Activated T-helper 2 cell treated with anti-CD3 and anti-CD28 coated beads, Interferon-gamma antibody, Interleukin-2, Interleukin-4, amounts not matched to agents 10 μg/mL and 5 μg/mL and 100 μg/mL, durations not matched to agents 14 hours and 24 hours and 36 hours (primary cell): Measurements from ENCODE around the gene PCP2. TPM values are rescaled to one million over a fixed set of nuclear protein-coding genes. Genes with fewer than 3 reads are reported as not detected.
A peak's percentile ranks its signal among the peaks of the same experiment; 100 is the strongest.

Experiments
- DNase-seq: peaks from one replicate; pipeline ENCODE4 v3.0.0; 2021; ENCODE audit warnings: low spot score
- H3K27ac Mint-ChIP-seq: one replicate; pipeline ENCODE4 v1.8.0; 2021; ENCODE audit warnings: mixed read lengths
- H3K27me3 Mint-ChIP-seq: one replicate; pipeline ENCODE4 v1.8.0; 2021; ENCODE audit warnings: low read depth, mixed read lengths
- H3K36me3 Mint-ChIP-seq: one replicate; pipeline ENCODE4 v1.8.0; 2021; ENCODE audit warnings: low read depth, mixed read lengths
- H3K4me1 Mint-ChIP-seq: one replicate; pipeline ENCODE4 v1.8.0; 2021; ENCODE audit warnings: low read depth, mixed read lengths
- H3K4me3 Mint-ChIP-seq: one replicate; pipeline ENCODE4 v1.8.0; 2021; ENCODE audit warnings: low read depth, mild to moderate bottlenecking, moderate library complexity, mixed read lengths
- H3K9me3 Mint-ChIP-seq: one replicate; pipeline ENCODE4 v1.8.0; 2021; ENCODE audit warnings: mixed read lengths
- intact Hi-C: fragments of 100-400 bp; cut with micrococcal nuclease; formaldehyde crosslinking; loops from one replicate; pipeline ENCODE4 v1.15.1; 2023
- total RNA-seq: library from RNA; stranded (reverse); gene quantifications from 2 replicates; pipeline ENCODE4 v1.2.3, GENCODE V29; 2022

PCP2 gene
- 1.2 and 1.6 TPM in 2 replicates for total RNA-seq

DNA sequence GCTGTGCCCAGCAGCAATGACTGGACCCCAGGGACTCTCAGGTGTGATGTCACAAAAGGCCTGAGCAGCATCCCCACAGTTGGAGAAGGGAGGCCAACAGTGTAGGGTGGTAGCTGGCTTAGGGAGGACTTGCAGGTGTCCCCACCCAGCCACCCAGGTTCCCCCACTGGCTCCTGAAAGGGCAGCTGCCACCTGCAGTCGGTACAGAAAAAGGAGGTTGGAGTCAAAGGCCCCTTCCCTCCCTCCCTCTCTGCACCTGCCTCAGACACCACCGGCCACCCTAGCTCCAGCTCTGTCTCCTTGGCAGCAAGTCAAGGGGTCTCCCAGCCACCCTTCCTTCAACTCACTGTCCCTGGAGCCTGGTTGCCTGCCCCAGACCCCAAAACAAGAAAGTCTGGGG lies at the start of gene PCP2:
TSS of gene PCP2 (minus strand) at position 22 of the 400 bp plus-strand sequence. CDS start 262 bp downstream, outside the sequence.
- Mint-ChIP-seq H3K36me3 (peaks cover 10% of the 10 kb centered on the region), H3K9me3 (no peaks in the 10 kb centered on the region), H3K27me3 (no peaks in the 10 kb centered on the region), H3K4me1 (peaks cover 18% of the 10 kb centered on the region), H3K27ac (no peak within 1 kb of the TSS), H3K4me3 (no peak within 1 kb of the TSS)
- DNase-seq = no peak
- intact Hi-C loops = no loop called here

GRCh38 chr19:7682175-7682855 lies 48.8 kb upstream of the PCP2 start:
- Mint-ChIP-seq H3K4me1 (peaks cover 29% of the 10 kb centered on the region), H3K27me3 (peaks cover 14% of the 10 kb centered on the region), H3K27ac (no peak overlapping the region), H3K4me3 (peak overlapping the region; percentile 90), H3K9me3 (no peaks in the 10 kb centered on the region), H3K36me3 (peaks cover 14% of the 10 kb centered on the region)
- no peak for DNase-seq
- intact Hi-C loops = no loop called here

DNA sequence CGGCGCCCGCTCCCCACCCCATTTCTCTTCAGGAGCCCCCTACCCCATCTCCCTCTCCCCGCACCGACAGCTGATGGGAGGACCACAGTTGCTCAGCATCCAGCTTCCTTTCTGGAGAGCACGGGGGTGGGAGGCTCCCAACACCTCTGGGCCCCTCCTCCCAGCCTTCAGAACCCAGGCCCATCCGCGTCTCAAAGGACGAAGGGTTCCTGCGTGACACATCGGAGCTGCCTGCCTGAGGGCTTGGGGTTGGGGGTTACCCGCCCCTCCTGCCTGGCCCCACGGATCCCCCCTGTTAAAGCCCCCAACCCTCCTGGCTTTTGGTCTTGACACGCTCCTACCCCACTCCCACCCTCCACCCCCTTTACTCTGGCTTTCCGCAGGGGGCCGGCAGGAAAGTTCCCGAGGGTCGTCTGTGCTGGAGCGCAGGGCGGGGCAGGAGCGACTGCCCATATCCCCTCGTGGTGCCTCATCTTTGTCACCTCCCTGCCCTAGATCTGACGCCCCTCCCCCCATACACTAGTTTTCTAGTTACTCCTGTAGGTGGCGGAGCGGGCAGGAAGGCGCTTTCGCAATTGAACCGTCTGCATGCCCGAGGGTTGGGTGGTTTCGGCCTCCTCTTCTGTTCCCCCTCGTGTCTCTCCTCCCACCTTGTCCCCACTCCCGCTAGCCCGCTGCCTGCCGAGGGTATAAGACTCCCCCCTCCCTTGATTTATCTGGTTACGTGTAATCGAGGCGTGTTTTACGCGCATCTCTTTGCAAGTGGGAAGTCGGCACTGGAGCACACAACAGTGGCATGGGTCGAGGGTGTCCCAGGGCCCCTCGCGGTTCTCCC lies 48.0 kb upstream of the PCP2 start:
- Mint-ChIP-seq H3K4me1 (peaks cover 34% of the 10 kb centered on the region), H3K4me3 (peak overlapping the region; percentile 90), H3K27ac (peak overlapping the region; percentile 93), H3K9me3 (no peaks in the 10 kb centered on the region), H3K36me3 (peaks cover 14% of the 10 kb centered on the region), H3K27me3 (peaks cover 21% of the 10 kb centered on the region)
- intact Hi-C loops = loop anchor here (1.0 to 2.0 kb wide), 2 partner anchors 53 to 118 kb away; partner anchors contain the start of genes PET100 and XAB2
- DNase-seq = peak; percentile 75

- intact Hi-C loops = loop anchor here (1.0 to 2.0 kb wide), 3 partner anchors 28 to 119 kb away; partner anchors contain the start of genes PET100 and XAB2
- Mint-ChIP-seq H3K36me3 (peaks cover 14% of the 10 kb centered on the region), H3K9me3 (no peaks in the 10 kb centered on the region), H3K27ac (peak within 1 kb of the TSS; percentile 93), H3K27me3 (peaks cover 24% of the 10 kb centered on the region), H3K4me3 (peak within 1 kb of the TSS; percentile 90), H3K4me1 (peaks cover 39% of the 10 kb centered on the region)
- peak; percentile 84 for DNase-seq
Measured at GRCh38 chr19:7680606-7681339, 47.3 kb upstream of the PCP2 start, which contains the start of gene TRAPPC5. TSS of gene TRAPPC5 (plus strand) at chr19:7680833. CDS start at chr19:7682254, 1,421 bp downstream.

DNA sequence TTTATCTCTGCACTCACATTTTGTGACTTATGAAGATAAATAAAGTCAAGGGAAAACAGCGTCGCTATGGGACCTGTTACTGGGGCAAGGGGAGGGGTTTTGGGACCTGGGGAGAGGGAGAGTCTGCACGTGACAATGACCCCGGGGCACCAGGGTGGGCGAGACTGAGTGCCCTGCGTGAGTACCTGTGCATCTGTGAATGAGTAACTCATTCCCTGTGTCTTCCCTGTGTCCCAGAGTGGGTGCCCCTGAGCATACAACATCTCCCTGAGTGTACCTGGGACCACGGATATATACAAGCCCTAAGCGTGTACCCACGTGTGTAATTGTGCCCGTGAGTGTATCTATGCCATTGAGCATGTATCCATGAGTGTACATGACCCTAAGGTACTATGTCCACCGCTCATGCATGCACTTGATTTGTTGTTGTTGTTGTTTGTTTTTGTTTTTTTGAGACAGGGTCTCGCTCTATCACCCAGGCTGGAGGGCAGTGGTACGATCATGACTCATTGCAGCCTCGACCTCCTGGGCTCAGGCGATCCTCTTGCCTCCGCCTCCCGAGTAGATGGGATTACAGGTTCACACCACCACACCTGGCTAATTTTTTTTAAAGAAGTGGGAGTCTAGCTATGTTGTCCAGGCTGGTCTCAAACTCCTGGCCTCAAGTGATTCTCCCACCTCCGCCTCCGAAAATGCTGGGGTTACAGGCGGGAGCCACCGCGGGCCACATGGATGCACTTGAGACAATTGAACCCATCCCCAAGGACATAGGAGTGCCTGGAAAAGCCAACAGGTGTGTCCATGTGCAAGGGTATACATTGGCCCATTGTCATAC lies 46.5 kb upstream of the PCP2 start:
- H3K4me1 Mint-ChIP-seq = peaks cover 40% of the 10 kb centered on the region
- H3K36me3 Mint-ChIP-seq = peaks cover 10% of the 10 kb centered on the region
- H3K27ac Mint-ChIP-seq = peak overlapping the region; percentile 55
- peaks cover 25% of the 10 kb centered on the region for H3K27me3 Mint-ChIP-seq
- no peak for DNase-seq
- peak overlapping the region; percentile 47 for H3K4me3 Mint-ChIP-seq
- intact Hi-C loops = loop anchor here (1.0 to 2.0 kb wide), 3 partner anchors 28 to 112 kb away; partner anchors contain the start of genes PET100 and XAB2
- H3K9me3 Mint-ChIP-seq = no peaks in the 10 kb centered on the region

GRCh38 chr19:7678971-7679751 lies 45.6 kb upstream of the PCP2 start:
- Mint-ChIP-seq H3K27me3 (peaks cover 27% of the 10 kb centered on the region), H3K27ac (peak overlapping the region; percentile 18), H3K4me1 (peaks cover 40% of the 10 kb centered on the region), H3K4me3 (peak overlapping the region; percentile 42), H3K36me3 (peaks cover 10% of the 10 kb centered on the region), H3K9me3 (peaks cover 3% of the 10 kb centered on the region)
- intact Hi-C loops = loop anchor here (1.0 kb wide), 1 partner anchor 111 kb away; no protein-coding TSS in a partner anchor
- DNase-seq = peak; percentile 53

DNA sequence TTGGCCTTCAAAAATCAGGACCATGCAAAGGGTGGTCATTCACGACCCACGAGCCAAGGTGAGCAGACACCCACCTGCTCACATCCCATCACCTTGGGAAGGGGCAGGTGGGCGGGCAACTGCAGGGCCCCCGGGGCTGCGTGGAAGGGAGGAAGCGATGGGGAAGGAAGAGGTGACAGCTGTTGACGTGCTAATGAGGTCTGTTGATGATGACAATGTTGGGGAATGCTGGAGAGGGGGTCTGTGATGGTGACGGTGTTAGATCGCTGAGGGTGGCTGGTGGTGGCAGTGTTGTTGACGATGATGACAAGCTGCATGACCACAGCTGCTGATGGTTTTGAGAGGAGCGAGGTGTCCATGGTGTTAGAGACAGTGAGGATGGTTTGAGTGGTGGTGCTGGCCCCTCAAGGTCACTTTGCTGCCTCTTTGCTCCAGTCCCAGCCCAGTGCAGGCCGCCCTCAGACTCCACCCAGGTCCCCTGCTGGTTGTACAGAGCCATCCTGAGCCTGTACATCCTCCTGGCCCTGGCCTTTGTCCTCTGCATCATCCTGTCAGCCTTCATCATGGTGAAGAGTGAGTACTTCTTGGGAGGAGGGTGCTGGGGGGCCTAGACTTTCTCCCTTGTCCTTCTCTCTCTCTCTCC lies 44.3 kb upstream of the PCP2 start:
- DNase-seq = no peak
- intact Hi-C loops = no loop called here
- H3K4me1 Mint-ChIP-seq = peaks cover 40% of the 10 kb centered on the region
- H3K27me3 Mint-ChIP-seq = peaks cover 35% of the 10 kb centered on the region
- H3K36me3 Mint-ChIP-seq = peaks cover 7% of the 10 kb centered on the region
- peaks cover 3% of the 10 kb centered on the region for H3K9me3 Mint-ChIP-seq
- no peak overlapping the region for H3K4me3 Mint-ChIP-seq
- no peak overlapping the region for H3K27ac Mint-ChIP-seq

GRCh38 chr19:7676854-7677253 lies 43.3 kb upstream of the PCP2 start, which contains the start of gene MCEMP1:
TSS of gene MCEMP1 (plus strand) at chr19:7677090. CDS start at chr19:7677121, 31 bp downstream.
- H3K4me3 Mint-ChIP-seq = no peak within 1 kb of the TSS
- peaks cover 36% of the 10 kb centered on the region for H3K27me3 Mint-ChIP-seq
- H3K4me1 Mint-ChIP-seq = peaks cover 39% of the 10 kb centered on the region

GRCh38 chr19:7676376-7676775 lies 42.9 kb upstream of the PCP2 start:
- Mint-ChIP-seq H3K4me1 (peaks cover 36% of the 10 kb centered on the region), H3K4me3 (no peak overlapping the region), H3K9me3 (peaks cover 3% of the 10 kb centered on the region), H3K27me3 (peaks cover 39% of the 10 kb centered on the region), H3K27ac (no peak overlapping the region), H3K36me3 (no peaks in the 10 kb centered on the region)
- intact Hi-C loops = no loop called here
- no peak for DNase-seq

More at GRCh38 chr19:7676854-7677253, 43.3 kb upstream of the PCP2 start, which contains the start of gene MCEMP1:
- Mint-ChIP-seq H3K27ac (no peak within 1 kb of the TSS), H3K9me3 (peaks cover 3% of the 10 kb centered on the region), H3K36me3 (peaks cover 2% of the 10 kb centered on the region)
- no peak for DNase-seq
- intact Hi-C loops = no loop called here

DNA sequence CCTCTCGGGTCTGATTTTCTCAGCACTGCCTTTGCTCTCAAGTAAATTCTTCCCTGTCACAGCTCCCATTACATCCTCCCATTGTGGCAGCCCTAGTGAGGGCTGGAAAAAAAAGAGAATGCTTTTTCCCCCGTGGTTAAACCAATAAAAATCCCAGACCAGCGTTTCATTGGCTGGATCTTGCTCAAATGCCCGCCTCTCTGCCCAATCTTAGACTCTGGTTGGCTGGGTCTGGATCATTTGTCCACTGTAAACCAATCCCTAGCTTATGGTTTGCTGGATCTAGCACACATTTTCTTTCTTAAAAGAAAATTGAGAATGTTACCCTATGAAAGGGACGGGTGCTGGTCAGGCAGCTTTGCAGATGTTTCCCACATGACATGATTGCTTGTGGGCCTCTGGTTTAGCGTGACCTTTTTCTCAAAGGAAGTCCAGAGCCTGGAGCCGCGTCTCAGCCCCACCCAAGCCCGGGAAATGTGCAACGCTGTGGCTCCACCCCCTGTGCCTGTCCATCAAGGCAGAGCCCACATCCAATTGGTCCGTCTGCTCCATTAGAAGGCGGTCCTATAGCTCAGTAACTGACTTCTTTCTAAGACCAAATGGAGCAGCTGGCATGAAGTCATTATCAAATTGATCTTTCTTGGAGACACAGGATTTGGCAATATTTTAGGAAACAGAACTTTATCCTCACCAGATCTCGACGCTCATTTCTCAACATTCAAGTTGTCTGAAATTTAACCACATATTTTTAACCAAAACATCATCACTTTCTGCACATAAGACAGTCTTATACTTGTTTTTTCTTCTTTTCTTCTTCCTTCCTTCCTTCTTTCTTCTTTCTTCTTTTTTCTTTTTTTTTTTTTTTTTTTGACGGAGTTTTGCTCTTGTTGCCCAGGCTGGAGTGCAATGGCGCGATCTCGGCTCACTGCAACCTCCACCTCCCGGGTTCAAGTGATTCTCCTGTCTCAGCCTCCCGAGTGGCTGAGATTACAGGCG lies 40.8 kb upstream of the PCP2 start:
- Mint-ChIP-seq H3K9me3 (peaks cover 3% of the 10 kb centered on the region), H3K27me3 (peaks cover 51% of the 10 kb centered on the region), H3K36me3 (no peaks in the 10 kb centered on the region), H3K4me1 (peaks cover 31% of the 10 kb centered on the region), H3K27ac (no peak overlapping the region), H3K4me3 (no peak overlapping the region)
- peak; percentile 25 for DNase-seq
- intact Hi-C loops = no loop called here
